H1 (cell line): ENCODE data around the gene TIMM22. TPM values are rescaled to one million over a fixed set of nuclear protein-coding genes. Genes with fewer than 3 reads are reported as not detected.
A peak's percentile ranks its signal among the peaks of the same experiment; 100 is the strongest.

Experiments used
- CTCF ChIA-PET: fragments of 300-600 bp; sonication (Branson Sonifier 250); formaldehyde crosslinking; loops from one replicate; lab custom pipeline; 2021; ENCODE audit not compliant: partially characterized antibody; lab: Charles Lee
- POLR2A ChIA-PET: fragments of 300-600 bp; sonication (Branson Sonifier 250); formaldehyde crosslinking; loops from one replicate; lab custom pipeline; 2021; ENCODE audit warnings: inconsistent platforms; ENCODE audit not compliant: partially characterized antibody; lab: Charles Lee
- DNase-seq, 2 experiments: peaks; one replicate each; pipeline versions ENCODE4 v3.0.0 to v3.0.0-alpha.2; 2010 to 2022; ENCODE audit warnings: low spot score in 2 of 2, low read depth in 1 of 2, mixed read lengths in 1 of 2
- FAIRE-seq: peaks from 2 replicates; lab custom pipeline; 2011; peaks lifted over from hg19 to GRCh38; lab: Jason Lieb, UNC
- H2AFZ ChIP-seq: 2 replicates; pipeline ENCODE4 v1.8.1; 2012; ENCODE audit warnings: low read length, inconsistent platforms
- H2AK5ac ChIP-seq: 2 replicates; pipeline ENCODE4 v1.6.1; 2013; ENCODE audit warnings: low read depth, low read length
- H2BK120ac ChIP-seq: replicated peaks from 2 replicates; pipeline ENCODE3; 2013; ENCODE audit warnings: low read depth, low read length, inconsistent platforms
- H2BK12ac ChIP-seq: 2 replicates; pipeline ENCODE4 v1.6.1; 2013; ENCODE audit warnings: low read depth, low read length
- H2BK15ac ChIP-seq: 2 replicates; pipeline ENCODE4 v1.6.1; 2013; ENCODE audit warnings: low read length
- H2BK20ac ChIP-seq: 2 replicates; pipeline ENCODE4 v1.6.1; 2013; ENCODE audit warnings: low read length
- H2BK5ac ChIP-seq: 2 replicates; pipeline ENCODE4 v1.6.1; 2013; ENCODE audit warnings: low read depth, low read length
- H3K14ac ChIP-seq: 2 replicates; pipeline ENCODE4 v1.6.1; 2013; ENCODE audit warnings: inconsistent platforms; ENCODE audit not compliant: insufficient read length
- H3K18ac ChIP-seq: 2 replicates; pipeline ENCODE4 v1.6.1; 2013; ENCODE audit warnings: low read length; ENCODE audit errors: extremely low read depth
- H3K23ac ChIP-seq: 2 replicates; pipeline ENCODE4 v1.6.1; 2013; ENCODE audit warnings: inconsistent platforms; ENCODE audit not compliant: insufficient read length
- H3K23me2 ChIP-seq: 2 replicates; pipeline ENCODE4 v1.6.1; 2013; ENCODE audit warnings: low read depth, low read length
- H3K27ac ChIP-seq: 2 replicates; pipeline ENCODE4 v1.6.1; 2011; ENCODE audit warnings: low read depth, low read length, inconsistent platforms
- H3K27me3 ChIP-seq, 4 experiments: replicated peaks in 1 of 4; 1 replicate in 1 of 4; 2 replicates in 3 of 4; pipeline versions ENCODE4 v1.6.1 to v1.8.1; 2011 to 2013; ENCODE audit warnings: low read length in 3 of 4, mild to moderate bottlenecking in 3 of 4, inconsistent platforms in 2 of 4, mixed read lengths in 2 of 4, moderate library complexity in 1 of 4; ENCODE audit not compliant: control insufficient read depth in 3 of 4, insufficient read depth in 3 of 4; ENCODE audit errors: extremely low read depth in 1 of 4
- H3K36me3 ChIP-seq, 4 experiments: 2 replicates each; pipeline versions ENCODE4 v1.6.1 to v1.8.1; 2011 to 2013; ENCODE audit warnings: mild to moderate bottlenecking in 4 of 4, low read length in 3 of 4, moderate library complexity in 2 of 4, control low read depth in 1 of 4, inconsistent platforms in 1 of 4; ENCODE audit not compliant: insufficient read depth in 4 of 4, control insufficient read depth in 2 of 4
- H3K4ac ChIP-seq: replicated peaks from 2 replicates; pipeline ENCODE3; 2013; ENCODE audit warnings: low read length, low read depth, mixed read lengths, inconsistent platforms; ENCODE audit not compliant: insufficient read length
- H3K4me1 ChIP-seq, 4 experiments: replicated peaks in 1 of 4; 1 replicate in 1 of 4; 2 replicates in 3 of 4; pipeline versions ENCODE4 v1.6.1 to v1.8.1; 2011 to 2013; ENCODE audit warnings: low read length in 3 of 4, inconsistent platforms in 2 of 4, mixed read lengths in 1 of 4; ENCODE audit not compliant: insufficient read depth in 4 of 4, control insufficient read depth in 3 of 4
- H3K4me2 ChIP-seq, 2 experiments: 2 replicates each; pipeline versions ENCODE4 v1.6.1 to v1.8.1; 2011 to 2013; ENCODE audit warnings: low read depth in 2 of 2, low read length in 2 of 2, control low read depth in 1 of 2, inconsistent platforms in 1 of 2, mild to moderate bottlenecking in 1 of 2; ENCODE audit not compliant: insufficient read depth in 1 of 2
- H3K4me3 ChIP-seq, 4 experiments: fragments of 200-600, 300-600 bp in 1 of 4; sonication (generic), shearing (Covaris generic), sonication (Bioruptor Twin) in 1 of 4; 2 replicates each; pipeline versions ENCODE4 v1.5.1 to v1.8.1; 2011 to 2016; ENCODE audit warnings: low read length in 4 of 4, low read depth in 3 of 4, control low read depth in 2 of 4, inconsistent platforms in 2 of 4, mild to moderate bottlenecking in 2 of 4, mixed read lengths in 1 of 4, moderate library complexity in 1 of 4; ENCODE audit not compliant: insufficient read depth in 2 of 4; ENCODE audit errors: extremely low read depth in 1 of 4
- H3K56ac ChIP-seq: replicated peaks from 2 replicates; pipeline ENCODE3; 2013; ENCODE audit warnings: low read depth, mild to moderate bottlenecking, mixed read lengths, low read length, inconsistent platforms; ENCODE audit not compliant: insufficient read length
- H3K79me1 ChIP-seq: 2 replicates; pipeline ENCODE4 v1.6.1; 2013; ENCODE audit warnings: low read depth, low read length, control low read depth
- H3K79me2 ChIP-seq, 2 experiments: 2 replicates each; pipeline versions ENCODE4 v1.6.1 to v1.8.1; 2012 to 2013; ENCODE audit warnings: low read length in 2 of 2, mild to moderate bottlenecking in 2 of 2, inconsistent platforms in 1 of 2; ENCODE audit not compliant: insufficient read depth in 2 of 2, control insufficient read depth in 1 of 2
- H3K9ac ChIP-seq, 4 experiments: replicated peaks in 1 of 4; 1 replicate in 1 of 4; 2 replicates in 3 of 4; pipeline versions ENCODE4 v1.6.1 to v1.8.1; 2011 to 2013; ENCODE audit warnings: low read depth in 3 of 4, low read length in 3 of 4, control low read depth in 2 of 4, mild to moderate bottlenecking in 2 of 4, moderate library complexity in 2 of 4, inconsistent platforms in 1 of 4; ENCODE audit errors: extremely low read depth in 1 of 4
- H3K9me3 ChIP-seq, 2 experiments: 2 replicates each; pipeline versions ENCODE4 v1.6.1 to v1.8.1; 2012 to 2013; ENCODE audit warnings: mild to moderate bottlenecking in 2 of 2, moderate library complexity in 2 of 2, control low read depth in 1 of 2, inconsistent platforms in 1 of 2, low read depth in 1 of 2, low read length in 1 of 2, mixed read lengths in 1 of 2; ENCODE audit not compliant: insufficient read depth in 2 of 2
- H4K20me1 ChIP-seq, 2 experiments: replicated peaks in 1 of 2; 2 replicates each; pipeline versions ENCODE3 to v1.8.1; 2011 to 2013; ENCODE audit warnings: inconsistent platforms in 2 of 2, low read length in 2 of 2, mild to moderate bottlenecking in 1 of 2; ENCODE audit not compliant: insufficient read depth in 2 of 2, control insufficient read depth in 1 of 2
- H4K5ac ChIP-seq: 2 replicates; pipeline ENCODE4 v1.6.1; 2013; ENCODE audit warnings: low read length, low read depth, mixed read lengths, inconsistent platforms; ENCODE audit not compliant: insufficient read length
- H4K8ac ChIP-seq: 2 replicates; pipeline ENCODE4 v1.8.0; 2013; ENCODE audit warnings: mild to moderate bottlenecking, moderate library complexity, low read length, inconsistent platforms; ENCODE audit not compliant: insufficient read depth; ENCODE audit errors: extremely low read depth
- H4K91ac ChIP-seq: replicated peaks from 2 replicates; pipeline ENCODE3; 2013; ENCODE audit warnings: low read length, mixed read lengths, inconsistent platforms; ENCODE audit not compliant: insufficient read length
- RNF2 ChIP-seq: fragments of 200-900, 300-1000 bp; sonication (generic); IDR thresholded peaks from 2 replicates; pipeline ENCODE4 v1.7.1; 2016; ENCODE audit warnings: borderline replicate concordance, low read depth, mild to moderate bottlenecking, antibody characterized with exemption, low read length; ENCODE audit not compliant: poor library complexity, severe bottlenecking; ENCODE audit errors: missing control alignments
- TEAD4 ChIP-seq: IDR thresholded peaks from 2 replicates; pipeline ENCODE4 v1.6.1; 2012; ENCODE audit warnings: low read depth, low read length, inconsistent platforms, mixed read lengths
- WGBS, 2 experiments: shearing (Covaris generic) in 1 of 2; methylation state at CpG; one replicate each; pipeline versions ENCODE4 v1.1.6 to v1.1.7; 2013 to 2015; ENCODE audit warnings: low lambda C conversion rate in 2 of 2, mixed read lengths in 2 of 2, inconsistent platforms in 1 of 2, low coverage in 1 of 2, missing lambda C conversion rate in 1 of 2; ENCODE audit not compliant: insufficient replicate concordance in 2 of 2, insufficient coverage in 1 of 2, insufficient read length in 1 of 2; ENCODE audit errors: extremely low coverage in 1 of 2, missing lambda C conversion rate in 1 of 2; 5-methylcytosine and 5-hydroxymethylcytosine counted together
- polyA plus RNA-seq, 7 experiments: library from polyadenylated mRNA; depleted of rRNA in 3 of 7; stranded (reverse) in 5 of 7; unstranded in 2 of 7; fragments of >200 nt in 5 of 7; fragments of 200-250 nt in 2 of 7; gene quantifications; 1 replicate in 5 of 7; 2 replicates in 1 of 7; 4 replicates in 1 of 7; pipeline versions ENCODE4 v1.2.1 to v1.2.3, GENCODE V29; 2011 to 2013; ENCODE audit warnings: missing spikeins in 2 of 7, mixed read lengths in 2 of 7
- total RNA-seq: library from RNA; stranded (reverse); fragmentation: NEBNext Ultra II Directional; extraction: Animal tissue kit (Norgen Biotek cat#: 25700); gene quantifications from 2 replicates; pipeline ENCODE4 v1.2.1, GENCODE V29; 2021

Gene TIMM22
- total and polyA plus RNA-seq, 2 of the 8 experiments (the other 6 are each of a cell fraction or from before 2014, with no cell fraction given), result 13.8 to 17.4 TPM

DNA sequence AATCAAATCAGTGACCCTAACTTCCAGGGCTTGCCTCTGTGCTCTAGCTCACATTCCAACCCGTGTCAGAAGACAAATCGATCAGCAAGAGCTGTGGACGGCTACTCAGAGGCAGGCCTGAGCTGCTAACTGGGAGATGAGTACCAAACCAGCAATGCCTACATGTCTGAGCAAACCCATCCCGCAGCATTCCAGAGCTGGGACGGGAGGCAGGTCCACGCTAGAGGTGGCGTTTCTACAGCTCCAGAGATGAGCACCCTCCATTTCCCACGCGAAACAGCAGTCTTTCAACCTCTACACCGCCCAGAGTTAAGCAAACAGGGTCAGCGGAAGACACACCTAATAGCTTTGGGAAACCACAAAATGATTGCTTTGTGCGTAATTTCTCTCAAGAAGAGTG, 23.9 kb upstream of the TIMM22 start:
- peaks cover 7 to 11% of the 10 kb centered on the region in 2 experiments for H4K20me1 ChIP-seq
- no peak overlapping the region for H3K9ac ChIP-seq
- no peak overlapping the region; the same call in 1 of the 2 replicates for H2BK5ac ChIP-seq
- peaks cover 22 to 96% of the 10 kb centered on the region in 2 experiments for H3K79me2 ChIP-seq
- peak overlapping the region; percentile 2; the same call in 1 of the 2 replicates for H2BK20ac ChIP-seq
- no peaks in the 10 kb centered on the region; a peak in 2 of 8 replicates for H3K36me3 ChIP-seq
- peaks cover 10 to 39% (median 24%) of the 10 kb centered on the region in 4 experiments for H3K4me1 ChIP-seq
- no peak overlapping the region for H3K27ac ChIP-seq
- no peak for DNase-seq
- no peak overlapping the region for H4K5ac ChIP-seq
- no peak overlapping the region for H2AK5ac ChIP-seq
- H3K14ac ChIP-seq, result no peak overlapping the region
- H4K91ac ChIP-seq, result no peak overlapping the region
- no peaks in the 10 kb centered on the region for H3K9me3 ChIP-seq
- no peak overlapping the region; the same call in 1 of the 2 replicates for H3K18ac ChIP-seq
- H3K23ac ChIP-seq, result no peak overlapping the region
- H3K4ac ChIP-seq, result no peak overlapping the region
- CTCF ChIA-PET, result interaction anchor here (0.5 to 17.5 kb wide), 16 partner anchors 8 to 218 kb away, joined by 3 to 258 read pairs (median 3); partner anchors contain the start of gene TIMM22
- peak; percentile 46; the same call in 1 of the 2 replicates for TF ChIP-seq TEAD4
- no peak for TF ChIP-seq RNF2
- TF ChIP-seq, all 59 proteins: peak for 1
- Histone ChIP-seq H3K23me2 (peaks cover 4% of the 10 kb centered on the region), H2BK15ac (0 out of 2 replicates have a peak overlapping the region, but pooled peaks have one; percentile 20), H3K4me2 (no peak overlapping the region; a peak in 1 of 4 replicates), H2BK120ac (no peak overlapping the region), H3K56ac (no peak overlapping the region), H3K79me1 (peaks cover 24% of the 10 kb centered on the region), H2AFZ (no peak overlapping the region), H3K27me3 (no peaks in the 10 kb centered on the region), H4K8ac (no peak overlapping the region), H2BK12ac (peak overlapping the region; percentile 13; the same call in 1 of the 2 replicates), H3K4me3 (no peak overlapping the region)
- WGBS, 2 experiments, result 78% methylated on average over 12 of the region's 12 CpGs; no CpG with 5 or more reads in 1 of the 2 experiments
- FAIRE-seq, result no peak
- POLR2A ChIA-PET, result interaction anchor here (0.6 to 1.6 kb wide), 14 partner anchors 8 to 256 kb away, joined by 3 to 9 read pairs (median 3); no protein-coding TSS in a partner anchor
